C4-2B (cell line): ENCODE data around the gene ADAM8.

Experiments
- ZFX ChIP-seq: fragments of 450-650 bp; IDR thresholded peaks from 2 replicates; pipeline ENCODE4 v1.6.1; 2017
- TF ChIP-seq, protein P1 (sequence below): fragments of 450-650 bp; conservative IDR thresholded peaks from 2 replicates; pipeline ENCODE4 v1.5.1; 2017; ENCODE audit warnings: mild to moderate bottlenecking

DNA sequence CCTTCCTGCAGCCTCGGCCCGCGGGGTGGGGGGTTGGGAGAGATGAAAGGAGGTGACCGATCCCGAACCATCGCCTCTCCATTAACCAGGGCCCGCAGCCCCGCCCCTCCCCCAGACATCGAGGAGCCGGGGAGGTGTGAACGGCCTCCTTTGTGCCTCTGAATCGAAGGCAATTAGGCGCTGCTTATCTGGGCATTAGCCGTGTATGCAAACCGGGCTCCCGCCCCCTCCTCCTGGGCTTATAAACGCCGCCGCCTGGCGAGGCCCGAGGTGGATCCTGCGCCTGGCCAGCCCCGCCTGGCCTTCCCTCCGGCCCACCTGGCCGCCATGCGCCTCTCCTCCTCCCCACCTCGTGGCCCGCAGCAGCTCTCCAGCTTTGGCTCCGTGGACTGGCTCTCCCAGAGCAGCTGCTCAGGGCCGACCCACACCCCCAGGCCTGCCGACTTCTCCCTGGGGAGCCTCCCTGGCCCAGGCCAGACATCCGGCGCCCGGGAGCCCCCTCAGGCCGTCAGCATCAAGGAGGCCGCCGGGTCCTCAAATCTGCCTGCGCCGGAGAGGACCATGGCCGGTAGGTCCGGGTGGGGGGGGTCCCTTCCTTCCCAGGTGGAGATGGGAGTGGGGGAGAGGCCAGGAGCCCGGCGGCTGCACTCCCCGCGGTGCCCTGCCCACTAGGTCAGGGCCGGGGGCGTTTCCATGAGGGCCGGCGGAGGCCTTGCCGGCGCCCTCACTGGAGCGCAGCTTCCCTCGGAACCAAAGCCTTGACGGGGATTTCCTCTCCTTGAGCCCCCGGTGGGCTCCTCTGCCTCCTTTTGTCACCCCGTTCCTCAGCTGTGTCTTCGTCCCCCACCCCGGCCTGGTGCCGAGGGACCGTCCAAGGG, 38.8 kb downstream of the ADAM8 start, which contains the start of gene VENTX:
- TF ChIP-seq, protein P1, sequence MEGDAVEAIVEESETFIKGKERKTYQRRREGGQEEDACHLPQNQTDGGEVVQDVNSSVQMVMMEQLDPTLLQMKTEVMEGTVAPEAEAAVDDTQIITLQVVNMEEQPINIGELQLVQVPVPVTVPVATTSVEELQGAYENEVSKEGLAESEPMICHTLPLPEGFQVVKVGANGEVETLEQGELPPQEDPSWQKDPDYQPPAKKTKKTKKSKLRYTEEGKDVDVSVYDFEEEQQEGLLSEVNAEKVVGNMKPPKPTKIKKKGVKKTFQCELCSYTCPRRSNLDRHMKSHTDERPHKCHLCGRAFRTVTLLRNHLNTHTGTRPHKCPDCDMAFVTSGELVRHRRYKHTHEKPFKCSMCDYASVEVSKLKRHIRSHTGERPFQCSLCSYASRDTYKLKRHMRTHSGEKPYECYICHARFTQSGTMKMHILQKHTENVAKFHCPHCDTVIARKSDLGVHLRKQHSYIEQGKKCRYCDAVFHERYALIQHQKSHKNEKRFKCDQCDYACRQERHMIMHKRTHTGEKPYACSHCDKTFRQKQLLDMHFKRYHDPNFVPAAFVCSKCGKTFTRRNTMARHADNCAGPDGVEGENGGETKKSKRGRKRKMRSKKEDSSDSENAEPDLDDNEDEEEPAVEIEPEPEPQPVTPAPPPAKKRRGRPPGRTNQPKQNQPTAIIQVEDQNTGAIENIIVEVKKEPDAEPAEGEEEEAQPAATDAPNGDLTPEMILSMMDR: no peak
- no peak for TF ChIP-seq ZFX
